ENCODE measurements around the gene HBG2. TPM values are rescaled to one million over a fixed set of nuclear protein-coding genes. Genes with fewer than 3 reads are reported as not detected.
A peak's percentile ranks its signal among the peaks of the same experiment; 100 is the strongest.
"Not testable (repeated sequence)": the region's sequence is repeated elsewhere in the genome, so short reads cannot be mapped to it uniquely, and the experiment has no call there.

Gene HBG2
- total and polyA plus RNA-seq, 8 donors, result 1,963 to 7,853 (median 3,552) TPM; not detected in 2

DNA sequence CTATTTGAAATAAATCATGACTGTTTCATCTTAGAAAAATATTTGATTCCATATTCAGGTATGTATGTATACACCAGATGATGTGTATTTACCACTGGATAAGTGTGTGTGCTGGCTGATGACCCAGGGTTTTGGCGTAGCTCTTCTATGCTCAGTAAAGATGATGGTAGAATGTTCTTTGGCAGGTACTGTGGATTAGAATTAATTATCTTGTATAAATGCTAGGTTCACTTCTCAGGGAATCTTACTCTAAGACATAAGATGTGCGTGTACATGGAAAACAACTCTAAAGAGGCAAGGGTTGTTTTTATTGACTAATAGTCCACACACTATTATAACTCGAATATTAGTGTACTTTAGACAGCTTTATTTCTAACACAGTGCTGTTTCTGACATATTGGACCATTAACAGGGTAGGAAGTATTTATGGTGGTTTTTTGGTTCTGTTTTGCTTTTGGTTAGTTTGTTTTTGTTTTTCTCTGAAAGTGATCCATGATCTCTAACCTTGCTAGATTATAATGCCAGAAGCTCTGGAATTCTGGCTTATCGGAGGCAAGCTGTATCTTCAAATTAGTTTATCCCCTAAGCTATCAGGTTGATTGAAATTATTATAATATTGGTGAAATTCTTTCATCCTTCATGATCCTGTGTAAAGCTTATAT lies 3.9 kb downstream of the HBG2 start:
- H3K4me3 ChIP-seq, result no peak overlapping the region
- no peaks in the 10 kb centered on the region for H3K27me3 ChIP-seq
- ATAC-seq (no peak), DNase-seq (no peak)
- H3K4me1 ChIP-seq, result no peaks in the 10 kb centered on the region
- TF ChIP-seq, protein P1, sequence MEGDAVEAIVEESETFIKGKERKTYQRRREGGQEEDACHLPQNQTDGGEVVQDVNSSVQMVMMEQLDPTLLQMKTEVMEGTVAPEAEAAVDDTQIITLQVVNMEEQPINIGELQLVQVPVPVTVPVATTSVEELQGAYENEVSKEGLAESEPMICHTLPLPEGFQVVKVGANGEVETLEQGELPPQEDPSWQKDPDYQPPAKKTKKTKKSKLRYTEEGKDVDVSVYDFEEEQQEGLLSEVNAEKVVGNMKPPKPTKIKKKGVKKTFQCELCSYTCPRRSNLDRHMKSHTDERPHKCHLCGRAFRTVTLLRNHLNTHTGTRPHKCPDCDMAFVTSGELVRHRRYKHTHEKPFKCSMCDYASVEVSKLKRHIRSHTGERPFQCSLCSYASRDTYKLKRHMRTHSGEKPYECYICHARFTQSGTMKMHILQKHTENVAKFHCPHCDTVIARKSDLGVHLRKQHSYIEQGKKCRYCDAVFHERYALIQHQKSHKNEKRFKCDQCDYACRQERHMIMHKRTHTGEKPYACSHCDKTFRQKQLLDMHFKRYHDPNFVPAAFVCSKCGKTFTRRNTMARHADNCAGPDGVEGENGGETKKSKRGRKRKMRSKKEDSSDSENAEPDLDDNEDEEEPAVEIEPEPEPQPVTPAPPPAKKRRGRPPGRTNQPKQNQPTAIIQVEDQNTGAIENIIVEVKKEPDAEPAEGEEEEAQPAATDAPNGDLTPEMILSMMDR (IDR thresholded peaks at IDR 0.05), result no peak
- intact Hi-C loops (cut with DNase I), result no loop called here
- H3K27ac ChIP-seq, result no peak overlapping the region
- no peaks in the 10 kb centered on the region for H3K9me3 ChIP-seq
- no peaks in the 10 kb centered on the region for H3K36me3 ChIP-seq

DNA sequence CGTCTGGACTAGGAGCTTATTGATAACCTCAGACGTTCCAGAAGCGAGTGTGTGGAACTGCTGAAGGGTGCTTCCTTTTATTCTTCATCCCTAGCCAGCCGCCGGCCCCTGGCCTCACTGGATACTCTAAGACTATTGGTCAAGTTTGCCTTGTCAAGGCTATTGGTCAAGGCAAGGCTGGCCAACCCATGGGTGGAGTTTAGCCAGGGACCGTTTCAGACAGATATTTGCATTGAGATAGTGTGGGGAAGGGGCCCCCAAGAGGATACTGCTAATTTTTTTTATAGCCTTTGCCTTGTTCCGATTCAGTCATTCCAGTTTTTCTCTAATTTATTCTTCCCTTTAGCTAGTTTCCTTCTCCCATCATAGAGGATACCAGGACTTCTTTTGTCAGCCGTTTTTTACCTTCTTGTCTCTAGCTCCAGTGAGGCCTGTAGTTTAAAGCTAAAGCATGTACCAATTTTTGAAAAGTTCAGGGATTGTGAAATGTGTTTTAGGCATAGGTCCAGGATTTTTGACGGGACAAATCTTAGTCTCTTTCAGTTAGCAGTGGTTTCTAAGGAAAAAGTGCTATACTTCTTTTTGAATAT lies 4.7 kb downstream of the HBG2 start, which contains the start of gene HBG1:
Gene HBG1, minus strand, starts transcription at position 51 of the 590 bp plus-strand sequence. CDS start 53 bp downstream, outside the sequence.
- peak in 1 of 4 donors; percentile 25 for DNase-seq
- H3K36me3 ChIP-seq; intact Hi-C loops (cut with DNase I); H3K9me3 ChIP-seq; ATAC-seq; H3K4me1 ChIP-seq; H3K27ac ChIP-seq; H3K4me3 ChIP-seq; H3K27me3 ChIP-seq: not testable (repeated sequence)

GRCh38 chr11:5248498-5248897 lies 6.1 kb downstream of the HBG2 start:
- intact Hi-C loops (cut with DNase I); H3K9me3 ChIP-seq; H3K4me1 ChIP-seq; H3K27ac ChIP-seq; H3K36me3 ChIP-seq; H3K4me3 ChIP-seq; ATAC-seq; DNase-seq; H3K27me3 ChIP-seq: not testable (repeated sequence)

- Histone ChIP-seq H3K27me3 (no peaks in the 10 kb centered on the region), H3K4me3 (no peak overlapping the region), H3K9me3 (no peaks in the 10 kb centered on the region), H3K36me3 (no peaks in the 10 kb centered on the region), H3K4me1 (no peaks in the 10 kb centered on the region), H3K27ac (no peak overlapping the region)
- ATAC-seq (no peak), DNase-seq (no peak)
- intact Hi-C loops (cut with DNase I), result no loop called here
- TF ChIP-seq, protein P1 (IDR thresholded peaks at IDR 0.05), result no peak
These were observed 6.9 kb downstream of the HBG2 start for GRCh38 chr11:5247472-5248192.

- no peak overlapping the region for H3K27ac ChIP-seq
- TF ChIP-seq, protein P1 (IDR thresholded peaks at IDR 0.05), result no peak
- no peaks in the 10 kb centered on the region for H3K27me3 ChIP-seq
- no peaks in the 10 kb centered on the region for H3K4me1 ChIP-seq
- intact Hi-C loops (cut with DNase I), result no loop called here
- no peaks in the 10 kb centered on the region for H3K36me3 ChIP-seq
- no peaks in the 10 kb centered on the region for H3K9me3 ChIP-seq
- no peak for ATAC-seq
- H3K4me3 ChIP-seq, result no peak overlapping the region
- no peak for DNase-seq
These were observed 7.7 kb downstream of the HBG2 start for GRCh38 chr11:5246772-5247471.

- Histone ChIP-seq H3K36me3 (no peaks in the 10 kb centered on the region), H3K4me3 (no peak overlapping the region), H3K27me3 (no peaks in the 10 kb centered on the region), H3K4me1 (no peaks in the 10 kb centered on the region), H3K27ac (no peak overlapping the region), H3K9me3 (no peaks in the 10 kb centered on the region)
- intact Hi-C loops (cut with DNase I), result no loop called here
- DNase-seq (no peak), ATAC-seq (no peak)
- TF ChIP-seq, protein P1 (IDR thresholded peaks at IDR 0.05), result no peak
These were observed 9.4 kb downstream of the HBG2 start for GRCh38 chr11:5245155-5245554.

Data from left lung (tissue), 10 donors.